ENCODE measurements around the gene MANEAL. TPM values are rescaled to one million over a fixed set of nuclear protein-coding genes. Genes with fewer than 3 reads are reported as not detected.
A peak's percentile ranks its signal among the peaks of the same experiment; 100 is the strongest.

MANEAL gene
- total RNA-seq, 2 donors from 2014 or later = 2.8 to 9.0 TPM

DNA sequence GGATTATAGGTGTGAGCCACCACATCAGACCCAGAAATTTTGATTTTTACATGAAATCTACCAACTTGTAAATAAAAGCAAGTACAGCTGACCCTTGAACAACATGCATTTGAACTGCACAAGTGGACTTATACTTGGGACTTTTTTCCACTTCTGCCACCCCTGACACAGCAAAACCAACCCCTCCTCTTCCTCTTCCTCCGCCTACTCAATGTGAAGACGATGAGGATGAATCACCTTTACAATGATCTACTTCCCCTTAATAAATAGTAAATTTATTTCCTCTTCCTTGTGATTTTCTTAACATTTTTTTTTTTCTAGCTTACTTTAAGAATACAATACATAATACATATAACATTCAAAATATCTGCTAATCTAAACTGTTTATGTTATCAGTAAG is 31.9 kb downstream of the MANEAL start:
- peak overlapping the region; percentile 85 to 89 for H3K27ac Mint-ChIP-seq
- H3K27me3 Mint-ChIP-seq = no peaks in the 10 kb centered on the region
- H3K9me3 Mint-ChIP-seq = no peaks in the 10 kb centered on the region
- H3K4me3 Mint-ChIP-seq = peak overlapping the region; percentile 42
- H3K36me3 Mint-ChIP-seq = peaks cover 17% of the 10 kb centered on the region
- no peak for DNase-seq (ENCODE audit: low spot score)
- H3K4me1 Mint-ChIP-seq (ENCODE audit: low read depth in 2 of 2) = peaks cover 22 to 36% of the 10 kb centered on the region in 2 donors
- ATAC-seq = no peak

DNA sequence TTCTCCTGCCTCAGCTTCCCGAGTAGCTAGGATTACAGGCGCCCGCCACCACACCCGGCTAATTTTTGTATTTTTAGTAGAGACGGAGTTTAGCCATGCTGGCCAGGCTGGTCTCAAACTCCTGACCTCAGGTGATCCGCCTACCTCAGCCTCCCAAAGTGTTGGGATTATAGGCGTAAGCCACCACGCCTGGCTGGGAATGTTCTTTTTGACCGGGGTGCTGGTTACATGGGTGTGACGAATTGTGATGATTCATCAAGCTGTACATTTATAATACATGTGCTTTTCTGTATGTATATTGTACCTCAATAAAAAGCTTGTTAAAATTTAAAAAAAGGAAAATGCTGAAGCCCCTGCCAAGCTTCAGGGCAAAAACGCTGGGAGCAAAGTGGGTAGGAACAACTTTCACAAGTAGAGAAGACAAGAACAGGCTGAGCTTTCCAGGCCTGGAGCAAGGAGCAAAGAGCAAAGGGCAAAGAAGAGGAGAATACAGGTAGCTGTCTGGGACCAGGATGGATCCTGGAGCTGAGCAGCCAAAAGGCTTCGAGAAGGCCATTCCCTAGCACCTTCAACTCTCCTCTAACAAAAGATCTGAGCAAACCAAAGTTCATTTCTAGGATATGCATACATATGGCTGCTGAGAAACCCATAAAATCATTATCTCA is 34.9 kb downstream of the MANEAL start:
- H3K36me3 Mint-ChIP-seq = peaks cover 22% of the 10 kb centered on the region
- no peaks in the 10 kb centered on the region for H3K27me3 Mint-ChIP-seq
- H3K9me3 Mint-ChIP-seq = no peaks in the 10 kb centered on the region
- no peak overlapping the region for H3K4me3 Mint-ChIP-seq
- H3K4me1 Mint-ChIP-seq (ENCODE audit: low read depth in 2 of 2) = peaks cover 15 to 19% of the 10 kb centered on the region in 2 donors
- ATAC-seq (no peak), DNase-seq (ENCODE audit: low spot score) (no peak)
- H3K27ac Mint-ChIP-seq = peak overlapping the region in 1 of 2 donors; percentile 53

DNA sequence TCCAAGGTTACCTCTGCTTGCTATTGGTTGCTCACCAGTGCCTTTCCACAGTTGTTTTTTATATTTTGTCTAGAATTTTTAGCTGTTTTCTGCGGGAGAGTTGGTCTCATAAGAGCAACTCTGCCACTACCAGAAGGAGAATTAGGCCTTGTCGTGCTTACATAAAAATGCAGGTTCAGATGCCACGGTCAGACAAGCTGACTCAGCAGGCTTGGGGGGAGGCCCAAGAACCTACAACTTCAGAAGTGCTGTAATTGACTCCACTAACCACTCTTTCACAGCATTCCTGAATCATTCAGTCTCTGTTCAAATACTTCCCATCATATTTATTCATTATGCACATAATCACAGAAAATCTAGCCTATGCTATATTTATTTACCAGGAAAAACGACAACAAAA is 37.5 kb downstream of the MANEAL start:
- no peaks in the 10 kb centered on the region for H3K27me3 Mint-ChIP-seq
- peaks cover 30% of the 10 kb centered on the region for H3K36me3 Mint-ChIP-seq
- no peak for DNase-seq (ENCODE audit: low spot score)
- no peaks in the 10 kb centered on the region for H3K9me3 Mint-ChIP-seq
- ATAC-seq = no peak
- no peak overlapping the region for H3K27ac Mint-ChIP-seq
- peaks cover 1 to 6% of the 10 kb centered on the region in 2 donors for H3K4me1 Mint-ChIP-seq (ENCODE audit: low read depth in 2 of 2)
- H3K4me3 Mint-ChIP-seq = no peak overlapping the region

DNA sequence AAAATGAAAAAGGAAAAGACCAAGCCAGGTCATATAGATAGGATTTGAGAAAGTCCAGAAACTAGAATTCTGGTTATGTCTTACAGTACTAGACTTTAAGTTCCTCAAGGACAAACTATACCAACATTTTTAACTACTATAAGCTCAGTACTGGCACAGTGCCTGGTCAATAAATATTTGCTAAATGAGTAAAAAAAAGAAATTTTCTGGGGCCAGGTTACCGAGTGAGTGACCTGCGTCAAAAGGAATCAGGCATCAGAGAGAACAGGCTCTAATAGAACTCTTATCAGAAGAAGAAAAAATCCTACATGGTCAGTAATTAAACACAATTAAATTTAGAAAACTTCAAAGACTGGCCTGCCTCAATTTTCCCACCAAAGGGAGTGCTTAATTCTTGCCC is 38.2 kb downstream of the MANEAL start:
- H3K27ac Mint-ChIP-seq = no peak overlapping the region
- H3K4me1 Mint-ChIP-seq (ENCODE audit: low read depth in 2 of 2) = peaks cover 0 to 6% of the 10 kb centered on the region in 2 donors
- no peaks in the 10 kb centered on the region for H3K9me3 Mint-ChIP-seq
- DNase-seq (ENCODE audit: low spot score) = no peak
- H3K36me3 Mint-ChIP-seq = peaks cover 30% of the 10 kb centered on the region
- no peaks in the 10 kb centered on the region for H3K27me3 Mint-ChIP-seq
- ATAC-seq = no peak
- H3K4me3 Mint-ChIP-seq = no peak overlapping the region

DNA sequence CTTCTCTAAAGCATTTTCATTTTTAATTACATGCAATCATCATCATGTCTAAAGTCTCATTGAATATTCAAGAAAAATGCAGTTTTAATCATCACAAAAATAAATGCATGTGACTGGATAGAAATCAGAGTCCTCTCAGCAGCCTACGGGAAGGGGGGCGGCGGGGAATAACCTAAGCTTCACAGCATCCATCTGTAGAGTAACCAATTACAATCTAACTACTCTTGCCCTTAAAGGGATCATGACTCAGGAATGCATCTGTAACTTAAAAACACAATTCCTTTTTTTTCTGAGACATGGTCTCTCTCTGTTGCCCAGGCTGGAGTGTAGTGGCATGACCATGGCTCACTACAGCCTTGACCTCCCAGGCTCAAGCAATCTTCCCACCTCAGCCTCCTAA is 43.1 kb downstream of the MANEAL start:
- Mint-ChIP-seq H3K4me3 (no peak overlapping the region), H3K27ac (no peak overlapping the region), H3K36me3 (peaks cover 22% of the 10 kb centered on the region), H3K4me1 (ENCODE audit: low read depth in 2 of 2) (peaks cover 0 to 8% of the 10 kb centered on the region in 2 donors), H3K9me3 (no peaks in the 10 kb centered on the region), H3K27me3 (no peaks in the 10 kb centered on the region)
- ATAC-seq (no peak), DNase-seq (ENCODE audit: low spot score) (no peak)

DNA sequence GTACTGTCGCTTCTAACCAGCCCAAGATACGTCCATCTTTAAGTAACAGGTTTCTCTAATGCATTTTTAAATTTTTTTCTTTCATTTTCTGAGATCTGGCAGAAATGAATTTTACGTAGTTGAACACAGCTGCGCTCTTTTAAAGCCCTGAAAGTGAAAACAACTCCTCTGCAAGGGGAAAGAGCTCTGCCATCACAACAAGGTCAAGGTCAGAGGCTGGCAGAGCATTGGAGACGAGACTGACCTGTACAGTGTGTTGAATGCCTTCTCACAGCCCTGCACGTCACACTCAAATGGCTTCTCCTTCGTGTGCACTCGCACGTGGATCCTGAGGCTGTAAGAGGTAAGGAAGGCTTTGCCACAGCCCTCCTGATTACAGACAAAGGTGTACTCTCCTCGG is 46.0 kb downstream of the MANEAL start:
- no peak for ATAC-seq
- H3K36me3 Mint-ChIP-seq = peaks cover 22% of the 10 kb centered on the region
- DNase-seq (ENCODE audit: low spot score) = no peak

DNA sequence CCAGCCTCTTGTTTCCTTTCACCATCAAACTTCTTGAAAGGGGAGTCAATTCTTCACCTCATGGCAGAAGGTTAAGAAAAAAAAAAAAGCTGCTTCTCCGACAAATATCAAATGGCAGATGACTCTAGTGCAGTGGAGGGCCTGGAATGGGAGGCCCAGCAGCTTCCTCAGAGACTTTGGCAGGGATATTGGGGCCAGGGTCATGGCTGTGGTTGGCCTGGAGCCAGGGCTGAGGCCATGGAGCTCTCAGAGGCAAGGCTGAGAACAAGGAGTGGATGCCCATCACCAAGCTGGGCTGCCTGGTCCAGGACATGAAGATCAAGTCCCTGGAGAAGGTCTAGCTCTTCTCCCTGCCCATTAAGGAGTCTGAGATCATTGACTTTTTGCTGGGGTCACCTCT is 47.1 kb downstream of the MANEAL start:
- Mint-ChIP-seq H3K27ac (no peak overlapping the region), H3K36me3 (peaks cover 25% of the 10 kb centered on the region), H3K9me3 (no peaks in the 10 kb centered on the region), H3K27me3 (no peaks in the 10 kb centered on the region), H3K4me3 (no peak overlapping the region), H3K4me1 (ENCODE audit: low read depth in 2 of 2) (peaks cover 25 to 30% of the 10 kb centered on the region in 2 donors)
- DNase-seq (ENCODE audit: low spot score) (no peak), ATAC-seq (no peak)

More for the DNA sequence above, 46.0 kb downstream of the MANEAL start:
- Mint-ChIP-seq H3K27me3 (no peaks in the 10 kb centered on the region), H3K4me1 (ENCODE audit: low read depth in 2 of 2) (peaks cover 15 to 19% of the 10 kb centered on the region in 2 donors), H3K4me3 (no peak overlapping the region), H3K9me3 (no peaks in the 10 kb centered on the region), H3K27ac (no peak overlapping the region)

DNA sequence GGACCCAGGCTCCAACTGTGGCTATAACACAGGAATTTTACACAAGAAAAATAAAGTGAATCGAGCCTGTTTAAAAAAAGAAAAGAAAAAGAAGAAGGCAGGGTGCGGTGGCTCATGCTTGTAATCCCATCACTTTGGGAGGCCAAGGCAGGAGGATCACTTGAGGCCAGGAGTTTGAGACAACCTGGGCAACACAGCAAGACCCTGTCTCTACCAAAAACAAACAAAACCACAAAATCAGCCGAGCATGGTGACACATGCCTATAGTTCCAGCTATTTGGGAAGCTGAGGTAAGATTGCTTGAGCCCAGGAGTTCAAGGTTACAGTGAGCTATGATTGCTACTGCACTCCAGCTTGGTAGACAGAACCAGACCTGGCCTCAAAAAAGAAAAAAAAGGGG is 48.0 kb downstream of the MANEAL start:
- H3K9me3 Mint-ChIP-seq = no peaks in the 10 kb centered on the region
- no peaks in the 10 kb centered on the region for H3K27me3 Mint-ChIP-seq
- ATAC-seq = no peak
- peak overlapping the region in 1 of 2 donors; percentile 50 for H3K27ac Mint-ChIP-seq
- DNase-seq (ENCODE audit: low spot score) = no peak
- H3K36me3 Mint-ChIP-seq = peaks cover 25% of the 10 kb centered on the region
- no peak overlapping the region for H3K4me3 Mint-ChIP-seq
- peaks cover 35 to 39% of the 10 kb centered on the region in 2 donors for H3K4me1 Mint-ChIP-seq (ENCODE audit: low read depth in 2 of 2)

DNA sequence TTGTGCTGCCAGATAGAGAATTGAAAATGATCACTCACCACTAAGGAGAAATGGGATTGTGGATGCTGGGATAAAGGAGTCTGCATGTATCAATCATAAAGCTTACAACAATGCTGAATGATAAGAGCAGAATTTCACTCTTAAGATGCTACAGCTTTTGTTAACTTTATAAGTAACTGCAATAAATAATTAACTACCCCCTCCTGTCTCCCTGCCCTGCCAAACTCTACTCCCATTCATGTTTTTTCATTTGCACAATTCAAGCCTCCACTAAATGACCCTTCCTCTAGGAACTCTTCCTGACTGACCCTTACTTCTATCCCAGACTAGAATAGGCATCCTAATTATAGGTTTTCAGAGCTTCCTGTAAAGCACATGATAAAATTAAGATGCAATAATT is 50.9 kb downstream of the MANEAL start:
- DNase-seq (ENCODE audit: low spot score) (no peak), ATAC-seq (no peak)
- Mint-ChIP-seq H3K4me1 (ENCODE audit: low read depth in 2 of 2) (peaks cover 48% of the 10 kb centered on the region in 2 donors), H3K9me3 (no peaks in the 10 kb centered on the region), H3K36me3 (peaks cover 20% of the 10 kb centered on the region), H3K27ac (peak overlapping the region; percentile 91 to 97), H3K27me3 (no peaks in the 10 kb centered on the region), H3K4me3 (peak overlapping the region; percentile 76)

DNA sequence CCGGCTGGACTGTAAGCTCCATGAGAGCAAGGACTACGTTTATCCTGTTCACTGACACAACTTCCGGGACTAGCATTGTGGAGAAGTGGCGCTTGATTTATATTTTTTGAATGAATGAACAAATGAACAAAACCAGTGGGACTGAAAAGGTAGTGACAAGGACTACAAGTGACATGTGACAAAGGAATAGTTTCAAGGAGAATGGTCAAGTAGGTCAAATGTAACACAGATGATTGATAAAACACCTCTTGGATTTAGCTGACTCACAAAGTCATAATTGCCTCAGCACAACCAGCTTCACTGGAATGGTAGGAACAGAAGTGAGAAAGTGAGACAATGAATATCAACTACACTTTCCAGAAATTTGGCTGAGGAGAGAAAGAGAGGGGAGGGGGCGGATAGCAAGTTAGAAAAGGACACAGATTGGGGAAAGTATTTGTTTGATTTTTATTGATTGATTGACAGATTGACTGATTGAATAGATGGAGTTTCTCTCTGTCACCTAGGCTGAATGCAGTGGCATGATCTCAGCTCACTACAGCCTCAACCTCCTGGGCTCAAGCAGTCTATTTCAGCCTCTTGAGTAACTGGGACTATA is 51.5 kb downstream of the MANEAL start:
- H3K4me1 Mint-ChIP-seq (ENCODE audit: low read depth in 2 of 2) = peaks cover 48 to 49% of the 10 kb centered on the region in 2 donors
- H3K9me3 Mint-ChIP-seq = no peaks in the 10 kb centered on the region
- H3K4me3 Mint-ChIP-seq = peak overlapping the region; percentile 76
- ATAC-seq (peak in 1 of 2 donors; percentile 54), DNase-seq (ENCODE audit: low spot score) (no peak)
- H3K27ac Mint-ChIP-seq = peak overlapping the region; percentile 91 to 97
- peaks cover 20% of the 10 kb centered on the region for H3K36me3 Mint-ChIP-seq
- H3K27me3 Mint-ChIP-seq = no peaks in the 10 kb centered on the region

DNA sequence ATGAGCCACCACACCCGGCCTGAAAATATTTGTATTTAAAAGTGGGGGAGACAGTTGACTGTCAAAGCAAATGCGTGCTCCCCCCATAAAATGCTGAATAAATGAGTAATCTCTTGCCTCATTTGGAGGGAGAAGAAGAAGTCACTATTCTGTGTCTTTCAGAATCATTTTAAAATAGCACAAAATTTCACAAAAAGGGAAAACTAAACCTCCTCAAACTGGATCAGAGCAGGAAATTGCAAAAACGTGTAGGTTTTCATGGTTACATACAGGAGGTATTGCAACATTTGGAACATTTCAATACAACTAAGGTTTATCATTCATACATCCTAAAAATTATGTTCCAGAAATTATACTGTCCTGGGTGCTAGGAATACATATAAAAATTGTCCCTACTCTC is 52.1 kb downstream of the MANEAL start:
- no peaks in the 10 kb centered on the region for H3K27me3 Mint-ChIP-seq
- peak overlapping the region; percentile 91 to 97 for H3K27ac Mint-ChIP-seq
- H3K4me1 Mint-ChIP-seq (ENCODE audit: low read depth in 2 of 2) = peaks cover 48 to 49% of the 10 kb centered on the region in 2 donors
- DNase-seq (ENCODE audit: low spot score) (no peak), ATAC-seq (peak; percentile 43 to 72)
- H3K36me3 Mint-ChIP-seq = peaks cover 20% of the 10 kb centered on the region
- H3K9me3 Mint-ChIP-seq = no peaks in the 10 kb centered on the region
- peak overlapping the region; percentile 76 for H3K4me3 Mint-ChIP-seq

DNA sequence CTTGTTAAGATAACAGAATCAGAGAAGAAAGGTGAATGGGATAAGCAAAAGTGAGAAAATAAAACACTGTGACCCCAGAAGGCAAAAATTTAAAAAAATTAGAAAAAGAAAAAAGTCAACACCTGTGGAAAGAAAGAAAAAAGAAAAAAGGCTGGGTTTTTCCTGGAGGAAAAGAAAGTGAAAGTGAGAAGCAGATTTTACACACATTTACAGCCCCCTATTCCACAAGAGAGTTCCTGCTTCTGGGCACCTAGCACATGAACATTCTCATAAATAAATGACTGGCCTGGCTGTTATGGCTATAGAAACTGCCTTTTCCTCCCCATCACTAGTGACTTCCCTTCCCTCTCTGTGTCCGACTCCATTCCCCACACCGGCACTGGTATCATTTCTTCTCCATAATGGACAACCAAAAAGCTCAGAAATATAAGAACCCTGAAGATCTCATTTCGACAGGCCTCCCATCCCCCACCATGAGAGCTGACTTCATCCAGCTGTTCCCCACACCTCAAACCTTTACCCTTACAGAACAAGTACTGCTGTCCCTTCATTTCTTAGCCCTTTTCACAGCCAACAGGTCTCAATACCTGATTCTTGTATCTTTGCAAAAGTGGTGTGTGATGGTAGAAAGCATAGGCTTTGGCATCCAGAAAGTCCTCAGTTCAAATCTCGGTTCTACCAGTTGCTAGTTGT is 53.1 kb downstream of the MANEAL start:
- ATAC-seq (no peak), DNase-seq (ENCODE audit: low spot score) (no peak)
- peak overlapping the region; percentile 91 to 97 for H3K27ac Mint-ChIP-seq
- peak overlapping the region; percentile 76 for H3K4me3 Mint-ChIP-seq
- no peaks in the 10 kb centered on the region for H3K9me3 Mint-ChIP-seq
- peaks cover 20% of the 10 kb centered on the region for H3K36me3 Mint-ChIP-seq
- H3K27me3 Mint-ChIP-seq = no peaks in the 10 kb centered on the region
- peaks cover 48 to 49% of the 10 kb centered on the region in 2 donors for H3K4me1 Mint-ChIP-seq (ENCODE audit: low read depth in 2 of 2)

DNA sequence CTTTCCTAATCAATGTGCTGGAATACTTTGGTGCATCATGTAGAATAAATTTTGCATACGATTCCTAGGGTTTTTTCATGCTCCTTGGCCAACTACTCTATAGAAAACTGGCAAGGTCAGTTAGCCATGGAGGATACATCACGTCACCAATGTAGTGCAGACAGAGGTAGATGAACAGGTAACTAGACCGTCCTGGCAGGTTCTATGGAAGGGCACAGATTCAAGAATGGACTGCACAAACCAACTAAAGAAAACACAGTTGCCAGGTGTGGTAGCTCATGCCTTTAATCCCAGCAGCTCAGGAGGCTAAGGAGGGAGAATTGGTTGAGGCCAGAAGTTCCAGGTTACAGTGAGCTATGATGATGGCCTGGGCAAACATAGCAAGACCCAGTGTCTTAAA is 55.8 kb downstream of the MANEAL start:
- Mint-ChIP-seq H3K27ac (no peak overlapping the region), H3K4me3 (peak overlapping the region; percentile 13), H3K9me3 (no peaks in the 10 kb centered on the region), H3K36me3 (peaks cover 23% of the 10 kb centered on the region), H3K27me3 (no peaks in the 10 kb centered on the region), H3K4me1 (ENCODE audit: low read depth in 2 of 2) (peaks cover 39 to 44% of the 10 kb centered on the region in 2 donors)
- DNase-seq (ENCODE audit: low spot score) (no peak), ATAC-seq (no peak)

DNA sequence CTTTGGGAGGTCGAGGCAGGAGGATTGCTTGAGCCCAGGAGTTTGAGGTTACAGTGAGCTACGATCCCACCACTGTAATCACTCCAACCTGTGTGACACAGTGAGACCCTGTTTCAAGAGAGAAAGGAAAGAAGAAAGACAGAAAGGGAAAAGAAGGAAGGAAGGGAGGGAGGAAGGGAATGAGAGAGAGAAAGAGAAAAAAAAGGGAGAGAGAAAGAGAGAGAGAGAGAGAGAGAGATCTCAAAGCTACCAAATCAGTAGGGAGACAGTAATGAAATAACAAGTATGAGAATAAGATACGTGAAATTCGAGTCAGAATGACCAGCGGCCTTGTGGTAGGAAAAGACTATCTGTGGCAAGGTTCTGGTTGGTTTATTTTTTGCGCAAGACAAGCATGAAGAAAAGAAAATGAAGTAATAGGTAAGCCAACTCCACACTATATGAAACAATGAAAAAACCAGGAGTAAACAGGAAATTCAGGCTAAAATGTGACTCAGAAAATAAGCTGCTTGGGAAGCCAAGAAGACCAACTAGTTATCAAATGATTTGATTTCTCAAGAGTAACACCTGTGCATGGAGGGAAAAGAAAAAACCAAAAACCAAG is 56.8 kb downstream of the MANEAL start:
- Mint-ChIP-seq H3K36me3 (peaks cover 15% of the 10 kb centered on the region), H3K9me3 (no peaks in the 10 kb centered on the region), H3K4me1 (ENCODE audit: low read depth in 2 of 2) (peaks cover 39 to 41% of the 10 kb centered on the region in 2 donors), H3K27ac (no peak overlapping the region), H3K4me3 (no peak overlapping the region), H3K27me3 (no peaks in the 10 kb centered on the region)
- ATAC-seq (peak in 1 of 2 donors; percentile 61), DNase-seq (ENCODE audit: low spot score) (no peak)

Data from natural killer cell treated with Interleukin-12 subunit alpha and Interleukin-12 subunit beta and Interleukin-15 and Interleukin-18, amount 100 ng/mL, for 72 hours (primary cell).